Ecto neural progenitor cell (in vitro differentiated cells): ENCODE data around the gene C12orf76.
A peak's percentile ranks its signal among the peaks of the same experiment; 100 is the strongest.
"Not testable (repeated sequence)": the region's sequence is repeated elsewhere in the genome, so short reads cannot be mapped to it uniquely, and the experiment has no call there.

Experiments used
- DNase-seq: peaks from one replicate; pipeline ENCODE4 v3.0.0-alpha.2; 2018; ENCODE audit warnings: low spot score

The C12orf76 gene, protein sequence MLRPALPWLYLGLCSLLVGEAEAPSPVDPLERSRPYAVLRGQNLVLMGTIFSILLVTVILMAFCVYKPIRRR

DNA sequence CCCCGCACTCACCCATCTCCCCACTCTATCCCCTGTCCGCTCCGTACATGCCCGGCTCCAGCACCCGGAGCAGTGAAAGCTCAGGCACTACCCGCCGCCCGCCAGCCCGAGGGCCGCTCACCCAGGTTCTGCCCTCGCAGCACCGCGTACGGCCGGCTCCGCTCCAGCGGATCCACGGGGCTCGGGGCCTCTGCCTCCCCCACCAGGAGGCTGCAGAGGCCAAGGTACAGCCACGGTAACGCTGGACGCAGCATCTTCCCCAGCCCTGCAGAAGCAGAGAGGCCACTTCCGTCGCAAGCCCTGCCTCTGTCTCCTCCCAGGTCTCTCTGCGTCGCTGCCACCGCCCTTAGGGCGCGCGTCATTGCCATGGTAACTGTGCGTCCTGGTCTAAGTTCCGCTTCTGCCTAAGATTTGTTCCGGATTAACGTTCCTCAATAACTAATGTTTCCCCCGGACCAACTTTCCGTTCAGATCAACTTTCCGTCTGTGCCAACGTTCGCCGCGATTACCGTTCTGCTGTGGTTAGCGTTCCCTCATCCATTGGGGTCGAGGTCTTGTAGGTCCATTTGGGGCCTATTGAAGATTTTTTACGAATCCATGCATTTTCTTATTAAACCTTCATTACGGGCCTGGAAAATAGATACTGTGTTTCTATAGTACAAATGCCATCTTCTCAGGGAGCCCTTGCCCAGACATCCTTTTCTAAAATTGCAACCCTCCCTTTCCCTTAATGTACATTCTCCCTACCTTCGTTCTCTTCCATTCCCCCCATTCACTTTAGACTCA lies at the start of gene C12orf76:
C12orf76 (minus strand) TSS at position 281 of the 786 bp plus-strand sequence; CDS start at position 254, 27 bp downstream.
- DNase-seq = peak; percentile 94

GRCh38 chr12:110093631-110094311 lies 45.4 kb upstream of the C12orf76 start:
- no peak for DNase-seq

- no peak for DNase-seq
Measured at GRCh38 chr12:110091136-110091711, 42.9 kb upstream of the C12orf76 start.

- DNase-seq = no peak
Measured at GRCh38 chr12:110090266-110091135, 42.2 kb upstream of the C12orf76 start.

- DNase-seq = no peak
Measured at GRCh38 chr12:110088936-110089335, 40.6 kb upstream of the C12orf76 start.

DNA sequence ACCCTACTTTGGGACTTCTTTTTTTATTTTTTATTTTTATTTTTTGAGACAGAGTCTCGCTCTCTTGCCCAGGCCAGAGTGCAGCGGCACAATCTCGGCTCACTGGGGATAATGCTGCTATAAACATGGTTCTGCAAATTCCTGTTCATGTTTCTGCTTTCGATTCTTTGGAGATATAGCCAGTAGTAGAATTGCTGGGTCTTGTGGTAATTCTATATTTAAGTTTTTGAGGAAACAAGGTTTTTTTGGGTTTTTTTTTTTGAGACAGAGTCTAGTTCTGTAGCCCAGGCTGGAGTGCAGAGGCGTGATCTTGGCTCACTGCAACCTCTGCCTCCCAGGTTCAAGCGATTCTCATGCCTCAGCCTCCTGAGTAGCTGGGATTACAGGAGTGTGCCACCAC lies 39.9 kb upstream of the C12orf76 start:
- not testable (repeated sequence) for DNase-seq

- no peak for DNase-seq
Measured at GRCh38 chr12:110084314-110085015, 36.1 kb upstream of the C12orf76 start.

- DNase-seq = no peak
Measured at GRCh38 chr12:110080410-110080809, 32.1 kb upstream of the C12orf76 start.

- DNase-seq = no peak
Measured at GRCh38 chr12:110079477-110080400, 31.4 kb upstream of the C12orf76 start.

DNA sequence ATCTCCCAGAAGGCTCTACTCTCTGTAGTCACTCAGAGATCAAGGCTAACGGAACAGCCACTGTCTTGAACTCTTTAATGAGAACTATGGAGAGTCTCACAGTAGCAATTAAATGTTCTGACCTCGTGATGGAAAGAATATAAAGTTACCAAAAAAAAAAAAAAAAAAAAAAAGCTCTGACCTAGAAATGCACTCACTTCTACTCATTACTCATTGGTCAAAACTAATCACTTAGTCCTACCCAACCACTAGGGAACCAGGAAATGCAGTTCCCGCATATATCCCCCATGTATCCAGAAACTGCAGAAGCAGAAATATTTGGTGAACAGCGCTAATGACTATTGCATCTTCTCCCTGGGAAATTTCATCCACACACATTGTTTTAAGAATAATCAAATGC lies 29.5 kb upstream of the C12orf76 start:
- DNase-seq = no peak

GRCh38 chr12:110075880-110076279 lies 27.6 kb upstream of the C12orf76 start:
- no peak for DNase-seq

DNA sequence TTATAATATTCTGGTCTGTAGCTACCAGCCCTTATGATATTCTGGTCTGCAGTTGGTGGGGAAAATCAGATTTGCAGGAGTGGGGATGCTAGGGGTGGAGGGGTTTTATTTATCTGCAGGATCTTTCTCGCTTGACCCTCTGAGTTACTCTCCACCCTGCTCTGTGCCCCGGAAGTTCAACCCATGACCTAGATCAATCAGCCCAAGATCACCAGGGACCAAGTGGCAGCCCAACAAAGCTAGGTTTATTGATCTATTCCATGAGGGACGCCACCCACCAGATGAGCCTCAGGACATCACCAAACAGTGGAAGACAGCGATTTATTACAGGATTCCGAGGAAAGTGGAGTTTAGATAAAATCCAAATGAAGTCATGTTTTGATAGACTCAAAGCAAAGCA lies 25.8 kb upstream of the C12orf76 start:
- no peak for DNase-seq

DNA sequence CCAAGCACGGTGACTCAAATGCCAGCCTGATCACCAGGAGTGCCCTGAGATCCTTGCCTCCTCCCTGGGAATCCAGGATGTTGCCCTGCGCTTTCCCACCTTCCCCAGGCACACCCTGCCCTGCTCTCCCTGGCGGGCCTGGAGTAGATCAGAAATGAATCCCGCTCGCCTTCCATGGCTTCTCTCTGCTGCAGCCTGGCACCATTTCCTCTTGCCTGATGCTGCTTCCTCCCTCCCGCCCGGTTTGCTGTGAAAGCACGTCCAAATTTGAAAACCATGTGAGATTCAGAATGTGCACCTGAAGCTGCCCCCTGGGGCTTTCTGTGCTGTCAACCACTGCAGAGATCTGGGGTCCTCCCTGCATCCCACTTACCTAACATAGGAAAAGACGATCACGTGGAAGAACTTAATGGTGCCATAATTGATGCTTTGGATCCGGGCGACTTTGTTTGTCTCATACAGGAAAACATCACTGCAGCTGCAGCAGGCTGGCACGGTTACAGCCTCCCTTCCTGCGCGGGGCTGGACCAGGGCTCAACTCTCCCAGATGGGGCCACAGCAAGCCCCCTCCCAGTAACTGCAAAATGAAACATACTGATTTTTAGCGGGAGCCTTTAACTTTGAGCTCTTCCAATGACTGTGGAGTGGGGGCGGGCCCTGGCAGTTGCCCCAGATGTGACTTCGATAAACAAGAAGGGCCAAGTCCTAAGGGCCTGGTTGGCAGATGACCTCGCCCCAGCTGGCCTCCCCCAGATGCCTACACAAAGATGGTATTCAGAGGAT lies 24.9 kb upstream of the C12orf76 start:
- no peak for DNase-seq

DNA sequence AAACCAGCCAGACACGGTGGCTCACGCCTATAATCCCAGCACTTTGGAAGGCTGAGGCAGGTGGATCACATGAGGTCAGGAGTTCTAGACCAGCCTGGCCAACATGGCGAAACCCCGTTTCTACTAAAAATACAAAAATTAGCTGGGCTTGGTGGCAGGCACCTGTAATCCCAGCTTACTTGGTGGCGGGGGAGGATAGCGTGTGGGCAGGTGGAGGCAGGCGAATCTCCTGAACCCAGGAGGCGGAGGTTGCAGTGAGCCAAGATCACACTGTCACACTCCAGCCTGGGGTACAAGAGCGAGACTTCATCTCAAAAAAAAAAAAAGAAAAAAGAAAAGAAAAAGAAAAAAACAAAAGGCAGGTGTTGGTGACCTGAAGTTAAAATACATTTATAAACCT lies 24.3 kb upstream of the C12orf76 start:
- not testable (repeated sequence) for DNase-seq

DNA sequence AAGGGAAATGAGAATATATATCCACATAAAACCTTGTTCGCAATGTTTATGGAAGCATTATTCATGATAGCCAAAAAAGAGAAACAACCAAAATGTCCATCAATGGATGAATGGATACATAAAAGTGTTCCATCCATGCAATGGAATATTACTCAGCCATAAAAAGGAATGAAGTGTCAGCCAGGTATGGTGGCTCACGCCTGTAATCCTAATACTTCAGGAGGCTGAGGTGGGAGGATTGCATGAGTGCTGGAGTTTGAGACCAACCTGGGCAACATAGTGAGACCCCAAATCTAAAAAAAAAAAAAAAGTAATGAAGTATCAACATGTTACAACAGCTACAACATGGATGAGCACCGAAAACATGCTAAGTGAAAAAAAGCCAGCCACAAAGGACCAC lies 23.6 kb upstream of the C12orf76 start:
- DNase-seq = no peak

GRCh38 chr12:110071504-110071903 lies 23.2 kb upstream of the C12orf76 start:
- no peak for DNase-seq

DNA sequence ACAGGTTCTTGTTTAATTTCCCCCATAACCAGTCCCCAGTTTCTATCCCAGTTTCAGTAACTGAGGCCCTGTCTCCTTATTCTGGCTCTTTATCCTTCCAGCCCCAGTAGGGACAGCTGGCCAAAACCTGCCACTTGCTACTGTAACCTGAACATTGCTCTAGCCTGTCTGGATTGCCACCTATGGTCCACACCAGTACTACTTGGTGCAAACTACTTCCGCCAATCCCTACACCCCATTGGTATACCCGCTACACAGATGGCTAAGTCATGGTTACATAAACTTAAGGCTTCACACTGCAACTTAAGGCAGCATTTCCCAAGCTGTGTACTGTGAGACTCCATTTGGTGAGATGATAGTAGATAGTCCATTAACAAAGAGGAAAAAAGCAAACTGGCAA lies 20.3 kb upstream of the C12orf76 start:
- DNase-seq = no peak

DNA sequence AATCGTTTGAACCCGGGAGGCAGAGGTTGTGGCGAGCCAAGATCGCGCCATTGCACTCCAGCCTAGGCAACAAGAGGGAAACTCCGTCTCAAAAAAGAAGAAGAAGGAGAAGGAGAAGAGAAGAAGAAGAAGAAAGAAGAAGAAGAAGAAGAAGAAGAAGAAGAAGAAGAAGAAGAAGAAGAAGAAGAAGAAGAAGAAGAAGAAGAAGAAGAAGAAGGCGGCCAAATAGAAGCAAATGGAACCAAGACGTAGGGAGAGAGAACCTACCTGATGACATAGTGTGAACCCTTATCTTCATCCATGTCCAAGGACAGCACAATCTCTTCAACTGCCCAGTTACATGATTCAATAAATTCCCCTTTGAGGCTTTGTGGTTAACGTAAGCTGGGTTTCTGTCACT lies 19.8 kb upstream of the C12orf76 start:
- not testable (repeated sequence) for DNase-seq

DNA sequence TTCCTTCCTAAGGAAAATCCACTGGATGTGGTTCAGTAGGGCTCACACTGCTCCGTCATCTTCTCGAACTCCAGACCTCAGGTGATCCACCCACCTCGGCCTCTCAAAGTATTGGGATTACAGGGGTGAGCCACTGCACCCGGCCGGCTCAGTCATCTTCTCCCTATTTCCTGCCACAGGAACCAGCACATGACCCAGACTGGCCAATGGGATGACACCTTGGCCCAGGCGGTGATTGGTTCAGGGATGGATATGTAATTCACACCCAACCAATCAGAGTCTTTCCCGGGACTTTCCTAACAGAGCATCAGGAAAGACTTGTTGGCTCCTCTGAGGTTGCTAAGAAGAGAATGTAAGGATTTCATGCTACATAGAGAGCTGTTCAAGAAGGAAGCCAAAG lies 19.2 kb upstream of the C12orf76 start:
- no peak for DNase-seq
